HG03575 (cell line): ENCODE data around the gene RHCG.

Source experiments
- ATAC-seq: cut with Tn5 transposase; IDR thresholded peaks from one replicate; pipeline ENCODE4 v1.9.1; 2021; ENCODE audit not compliant: unreplicated experiment, insufficient number of reproducible peaks, low FRiP score; ENCODE audit errors: extremely low read depth

Gene RHCG

DNA sequence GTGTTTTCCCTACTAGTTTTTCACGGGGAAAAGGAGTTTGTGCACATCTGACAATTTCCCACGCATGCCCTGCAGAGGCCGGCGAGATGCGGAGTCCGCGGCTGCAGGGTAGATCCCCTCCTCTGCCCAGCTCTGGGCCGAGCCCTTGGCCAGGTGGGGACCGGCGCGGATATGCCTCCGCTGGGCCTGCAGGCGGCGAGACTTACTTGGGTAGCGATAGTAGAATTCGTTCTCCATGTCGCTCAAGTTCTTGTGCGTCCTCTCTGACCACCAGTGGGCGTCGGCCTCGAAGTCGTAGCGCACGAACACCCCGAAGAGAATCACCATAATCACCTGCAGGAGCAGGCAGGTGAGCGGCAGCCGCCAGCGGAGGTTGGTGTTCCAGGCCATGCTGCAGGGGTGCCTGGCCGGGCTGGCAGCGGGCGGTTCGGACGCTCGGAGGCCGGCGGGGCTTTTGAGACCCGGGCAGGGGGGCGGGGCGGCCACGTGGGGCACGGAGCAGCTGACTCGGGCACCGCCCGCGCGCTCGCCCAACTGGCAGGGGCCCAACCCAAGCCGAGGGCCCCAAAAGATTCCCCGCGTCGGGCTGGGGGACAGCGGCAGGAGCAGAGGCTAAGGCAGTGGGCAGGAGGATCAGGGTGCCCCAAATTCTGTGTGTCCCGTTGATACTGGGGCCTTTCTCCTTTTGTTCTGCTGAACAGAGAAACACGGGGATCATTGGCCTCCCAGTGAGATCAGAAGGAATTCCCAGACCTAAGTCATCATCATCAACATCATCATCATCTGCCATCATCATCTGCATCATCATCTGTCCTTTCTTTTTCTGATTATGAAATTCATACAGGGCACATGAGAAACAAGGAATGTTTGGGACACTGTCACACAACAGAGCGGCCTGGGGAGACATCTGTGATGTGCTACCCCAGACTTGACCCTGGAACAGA, at the start of gene RHCG:
RHCG (minus strand) TSS at position 429 of the 944 bp plus-strand sequence; CDS start at position 390, 39 bp downstream.
- ATAC-seq = no peak

DNA sequence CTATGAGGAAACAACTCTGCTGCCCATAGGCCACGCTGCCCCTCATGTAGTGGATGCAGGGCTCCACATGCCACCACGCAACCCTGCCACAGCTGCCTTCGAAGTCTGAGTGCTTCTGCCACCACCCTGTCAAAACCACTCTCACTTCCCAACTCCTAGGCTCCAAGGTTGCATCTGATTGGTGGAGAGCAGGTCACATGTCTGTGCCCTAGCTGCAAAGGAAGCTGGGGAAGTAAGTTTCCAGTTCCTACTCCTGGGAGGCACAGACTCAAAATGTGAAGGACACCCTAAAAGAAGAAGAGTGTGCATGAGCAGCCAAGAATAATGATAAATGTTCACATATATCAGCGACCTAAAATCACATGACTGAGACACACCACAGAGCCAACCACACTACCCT, 47.0 kb upstream of the RHCG start:
- ATAC-seq = no peak

DNA sequence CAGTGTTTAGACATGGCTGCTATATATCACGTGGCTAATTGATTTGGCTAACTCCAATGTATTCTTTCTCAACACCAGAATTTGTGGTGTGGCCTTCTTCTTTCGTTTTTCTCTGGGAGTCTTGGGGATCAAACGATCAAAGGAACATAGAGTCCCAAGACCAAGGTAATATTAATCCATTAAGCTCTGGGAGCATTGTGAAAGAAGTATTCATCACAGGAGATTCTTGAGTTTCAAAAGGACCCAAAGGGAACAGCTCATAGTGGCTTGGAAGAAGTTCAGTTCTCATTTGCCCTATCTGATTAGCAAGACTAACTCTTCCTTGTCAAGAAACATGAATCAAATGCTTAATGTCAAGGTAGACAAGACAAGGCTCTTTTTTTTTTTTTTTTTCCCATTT, 46.0 kb upstream of the RHCG start:
- ATAC-seq = no peak

DNA sequence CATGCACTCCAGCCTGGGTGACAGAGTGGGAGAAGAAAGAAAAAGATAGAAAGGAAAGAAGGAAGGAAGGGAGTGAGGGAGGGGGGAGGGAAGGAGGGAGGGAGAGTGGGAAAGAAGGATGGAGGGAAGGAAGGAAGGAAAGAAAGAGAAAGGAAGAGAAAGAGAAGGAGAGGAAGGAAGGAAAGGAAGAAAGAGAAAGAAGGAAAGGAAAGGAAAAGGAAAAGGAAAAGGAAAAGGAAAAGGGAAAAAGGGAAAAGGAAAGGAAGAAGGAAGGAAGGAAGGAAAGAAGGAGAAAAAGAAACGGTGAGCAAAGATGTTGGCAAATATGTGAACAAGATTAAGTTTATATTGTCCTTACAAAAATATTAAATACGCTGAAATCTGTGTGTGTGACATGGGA, 42.6 kb upstream of the RHCG start:
- ATAC-seq = no peak

DNA sequence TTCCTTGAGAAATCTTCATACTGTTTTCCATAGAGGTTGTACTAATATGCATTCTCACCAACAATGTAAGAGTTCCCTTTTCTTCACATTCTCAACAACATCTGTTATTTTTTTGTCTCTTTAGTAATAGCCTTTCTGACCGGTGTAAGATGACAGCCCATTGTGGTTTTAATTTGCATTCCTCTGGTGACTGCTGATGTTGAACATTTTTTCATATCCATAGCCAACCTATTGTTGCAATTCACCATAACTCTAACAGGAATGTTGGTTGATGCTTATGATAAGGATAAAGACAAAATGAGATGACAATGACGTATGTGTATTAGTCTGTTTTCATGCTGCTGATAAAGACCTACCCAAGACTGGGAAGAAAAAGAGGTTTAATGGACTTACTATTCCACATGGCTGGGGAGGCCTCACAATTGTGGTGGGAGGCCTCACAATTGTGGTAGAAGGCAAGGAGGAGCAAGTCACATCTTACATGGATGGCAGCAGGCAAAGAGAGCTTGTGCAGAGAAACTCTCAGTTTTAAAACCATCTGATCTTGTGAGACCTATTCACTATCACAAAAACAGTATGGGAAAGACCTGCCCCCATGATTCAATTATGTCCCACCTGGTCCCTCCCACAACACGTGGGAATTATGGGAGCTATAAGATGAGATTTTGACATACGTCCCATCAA, 37.6 kb upstream of the RHCG start:
- no peak for ATAC-seq

DNA sequence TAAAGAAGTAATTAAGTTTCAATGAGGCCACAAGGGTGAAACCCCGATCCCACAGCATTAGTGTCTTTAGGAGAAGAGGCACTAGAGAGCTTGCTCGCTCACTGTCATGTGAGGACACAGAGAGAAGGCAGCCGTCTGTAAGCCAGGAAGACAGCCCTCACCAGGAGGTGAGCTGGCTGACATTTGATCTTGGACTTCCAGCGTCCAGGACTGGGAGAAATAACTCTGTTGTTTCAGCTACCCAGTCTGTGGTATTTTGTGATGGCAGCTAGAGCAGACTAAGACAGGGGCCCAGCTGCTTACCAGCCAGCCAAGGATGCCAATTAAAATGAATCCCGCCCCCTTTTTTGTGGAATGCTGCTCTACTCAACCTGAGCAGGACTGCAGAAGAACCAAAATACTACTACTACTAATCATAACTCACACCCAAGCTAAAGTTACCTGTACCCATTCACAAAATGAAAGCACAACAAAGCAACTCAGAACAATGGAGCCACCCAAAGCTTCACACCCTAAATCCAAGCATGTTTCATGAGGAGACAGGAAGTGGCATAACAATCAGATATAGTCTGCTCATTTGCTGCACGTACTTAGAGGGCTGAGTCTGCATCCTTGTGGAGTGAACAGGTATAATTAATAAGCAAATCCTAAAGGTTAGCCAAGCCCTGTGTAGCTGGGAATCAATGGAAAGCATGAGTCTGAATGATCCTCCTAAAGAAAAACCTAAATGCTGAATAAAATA, 35.6 kb upstream of the RHCG start:
- no peak for ATAC-seq

DNA sequence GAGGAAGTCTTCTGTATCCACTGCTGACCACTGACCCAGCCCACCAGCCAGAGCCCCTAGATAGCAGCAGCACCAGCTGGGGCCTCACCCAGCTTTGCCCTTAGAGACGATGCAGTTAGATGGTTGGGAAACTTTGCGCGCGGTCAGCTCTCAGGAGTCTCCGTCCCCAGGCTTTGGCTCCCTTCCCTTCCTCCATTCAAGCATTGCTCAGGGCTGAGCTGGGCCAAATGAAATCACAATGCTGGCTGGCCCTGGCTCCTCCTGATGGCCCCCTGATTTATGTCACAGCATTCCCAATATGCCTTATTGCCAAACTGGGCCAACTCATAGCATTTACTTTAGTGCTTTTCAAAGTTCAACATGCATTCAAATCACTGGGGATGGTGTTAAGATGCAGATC, 34.6 kb upstream of the RHCG start:
- ATAC-seq = no peak

DNA sequence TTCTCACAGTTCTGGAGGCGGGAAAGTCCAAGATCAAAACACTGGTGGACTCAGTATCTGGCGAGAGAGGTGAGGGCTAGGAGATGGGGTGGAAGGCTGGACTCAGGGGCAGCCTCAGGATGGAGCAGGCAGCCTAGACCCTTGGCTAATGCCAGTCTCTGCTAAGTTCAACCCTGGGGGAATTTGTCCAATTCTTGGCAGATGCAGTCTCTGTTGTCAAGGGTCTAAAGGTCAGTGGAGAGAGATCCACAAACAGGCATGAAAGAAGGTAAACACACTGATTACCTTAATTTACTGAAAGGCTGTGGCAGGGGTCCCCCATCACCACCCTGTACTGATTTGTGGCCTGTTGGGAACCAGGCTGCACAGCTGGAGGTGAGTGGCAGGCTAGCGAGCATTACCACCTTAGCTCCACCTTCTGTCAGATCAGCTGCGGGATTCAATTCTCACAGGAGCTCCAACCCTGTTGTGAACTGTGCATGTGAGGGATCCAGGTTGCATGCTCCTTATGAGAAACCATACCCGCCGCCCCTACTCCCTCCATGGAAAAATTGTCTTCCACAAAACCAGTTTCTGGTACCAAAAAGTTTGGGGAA, 32.5 kb upstream of the RHCG start:
- ATAC-seq = no peak

DNA sequence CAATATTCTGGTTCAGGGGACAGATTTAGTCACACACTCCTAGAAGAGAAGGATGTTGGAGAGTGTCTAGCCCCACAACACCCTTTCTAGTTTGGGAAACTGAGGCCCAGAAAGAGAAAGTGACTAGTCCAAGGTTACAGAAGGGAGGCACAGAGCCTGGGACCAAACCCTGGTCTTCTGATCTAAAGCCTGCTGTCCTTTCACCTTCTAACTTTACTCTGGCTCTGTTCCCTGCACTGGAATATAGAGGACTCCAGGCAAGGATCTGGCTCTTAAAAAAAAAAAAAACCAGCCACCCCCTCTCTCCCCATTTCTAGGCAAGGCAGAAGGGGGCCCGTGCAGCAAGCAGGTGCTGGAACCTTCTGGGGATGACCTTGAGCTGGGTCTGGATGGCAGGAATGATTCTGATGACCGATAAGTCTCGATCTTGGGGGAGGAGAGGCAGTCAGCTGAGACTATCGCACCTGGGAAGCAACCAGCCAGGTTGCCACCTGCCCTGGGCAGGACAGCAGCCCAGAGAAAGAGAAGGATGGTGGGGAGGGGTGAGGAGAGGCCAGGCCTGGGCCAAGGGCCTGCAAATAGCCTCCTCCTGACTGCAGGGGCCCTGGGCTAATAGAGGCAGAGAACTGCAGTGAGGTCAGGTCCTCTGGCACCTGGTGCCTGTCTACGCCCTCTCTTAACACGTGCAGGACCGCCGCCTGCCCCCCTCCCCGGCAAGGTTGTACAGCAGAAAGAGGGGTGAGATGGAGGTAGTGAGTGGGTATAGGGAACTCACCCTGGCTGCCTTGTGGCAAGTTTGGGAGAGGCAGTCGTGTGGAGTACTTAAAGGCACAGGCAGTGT, 30.4 kb upstream of the RHCG start:
- no peak for ATAC-seq

DNA sequence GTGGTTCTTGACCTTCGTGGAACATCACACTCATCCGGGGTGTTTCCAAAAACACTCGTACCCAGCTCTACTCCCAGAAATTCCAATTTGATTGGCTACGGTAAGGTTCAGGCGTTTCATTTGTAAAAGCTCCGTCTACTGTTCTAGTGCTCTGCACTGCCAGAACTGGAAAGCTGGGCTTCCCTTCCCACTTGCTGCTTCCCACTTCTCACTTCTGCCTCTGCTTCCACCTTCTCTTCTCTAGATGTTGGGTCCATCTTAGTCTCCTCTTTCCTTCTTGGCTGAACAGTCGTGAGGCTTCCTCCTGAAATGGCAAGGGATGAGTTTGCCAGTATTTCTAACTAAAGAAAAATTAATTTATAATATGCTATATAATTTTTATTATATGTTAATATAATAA, 29.8 kb upstream of the RHCG start:
- ATAC-seq = no peak

DNA sequence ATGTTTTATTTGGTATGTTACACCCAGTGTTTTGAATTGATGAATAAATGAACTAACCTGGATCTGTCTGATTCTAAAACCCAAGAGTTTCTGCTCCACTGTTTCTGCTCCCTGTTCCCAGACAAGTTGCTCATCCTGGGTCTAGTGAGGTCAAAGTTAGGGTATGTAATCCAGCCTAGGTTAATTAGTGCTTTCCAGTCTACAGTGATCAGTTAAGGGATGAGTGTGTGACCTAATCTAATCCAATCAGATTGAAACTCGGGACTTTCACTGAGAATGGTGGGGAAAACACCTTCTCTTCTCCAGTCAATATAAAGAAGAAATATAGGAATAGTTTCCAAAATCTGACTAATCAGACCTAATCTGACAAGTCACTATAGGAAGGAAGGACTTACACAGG, 27.8 kb upstream of the RHCG start:
- ATAC-seq = no peak

DNA sequence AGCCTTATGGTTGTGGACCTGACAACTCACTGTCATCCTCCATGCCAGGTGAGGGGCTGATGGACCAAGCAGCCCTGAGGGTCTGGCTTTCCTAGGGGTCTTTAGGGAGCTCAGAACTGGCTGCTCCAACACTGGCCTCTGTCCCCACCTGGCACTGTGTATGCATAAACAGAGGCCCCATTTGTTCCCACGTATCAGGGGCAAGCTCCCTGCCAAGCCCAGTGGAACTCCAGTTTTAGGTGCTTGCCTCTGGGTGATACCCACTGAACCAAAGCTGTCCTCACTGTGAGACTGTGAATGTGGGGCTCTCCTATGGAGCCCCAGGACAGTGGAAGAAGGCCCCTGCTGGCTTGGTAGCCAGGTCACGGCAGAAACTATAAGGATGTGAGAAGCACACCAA, 26.7 kb upstream of the RHCG start:
- ATAC-seq = no peak

DNA sequence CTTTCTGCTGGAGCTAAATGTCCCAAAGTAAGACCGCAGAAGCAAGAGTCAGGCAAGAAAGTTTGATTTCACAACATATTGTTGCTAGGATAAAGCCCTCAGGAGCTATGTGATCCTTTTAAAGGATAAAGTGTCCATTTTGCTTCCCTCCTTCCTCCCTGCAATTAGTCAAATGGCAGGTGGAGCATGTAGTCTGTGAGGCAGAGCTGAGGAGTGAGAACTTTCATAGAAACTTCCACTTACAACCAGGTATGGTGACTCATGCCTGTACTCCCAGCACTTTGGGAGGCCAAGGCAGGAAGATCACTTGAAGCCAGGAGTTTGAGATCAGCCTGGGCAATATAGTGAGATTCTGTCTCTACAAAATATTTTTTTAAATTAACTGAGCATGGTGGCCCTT, 25.2 kb upstream of the RHCG start:
- ATAC-seq = no peak

DNA sequence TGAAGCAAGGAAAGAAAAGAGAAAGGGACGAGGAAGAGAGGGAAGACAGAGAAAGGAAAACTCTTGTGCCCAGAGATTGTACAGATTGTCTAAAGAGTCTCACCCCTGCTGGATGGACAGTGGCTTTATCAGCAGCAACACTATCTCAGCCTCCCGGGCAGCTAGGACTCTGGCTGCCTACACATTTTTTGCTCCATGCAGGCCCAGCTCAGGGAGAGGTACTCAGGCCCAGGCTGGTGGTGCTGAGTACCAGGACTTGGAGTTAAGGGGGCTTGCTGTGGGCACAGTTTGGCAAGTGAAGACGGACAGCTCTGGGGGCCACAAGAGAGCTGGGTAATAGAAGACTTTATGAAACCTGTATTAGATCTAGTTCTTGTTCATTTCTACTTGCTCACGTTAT, 19.1 kb upstream of the RHCG start:
- ATAC-seq = no peak

DNA sequence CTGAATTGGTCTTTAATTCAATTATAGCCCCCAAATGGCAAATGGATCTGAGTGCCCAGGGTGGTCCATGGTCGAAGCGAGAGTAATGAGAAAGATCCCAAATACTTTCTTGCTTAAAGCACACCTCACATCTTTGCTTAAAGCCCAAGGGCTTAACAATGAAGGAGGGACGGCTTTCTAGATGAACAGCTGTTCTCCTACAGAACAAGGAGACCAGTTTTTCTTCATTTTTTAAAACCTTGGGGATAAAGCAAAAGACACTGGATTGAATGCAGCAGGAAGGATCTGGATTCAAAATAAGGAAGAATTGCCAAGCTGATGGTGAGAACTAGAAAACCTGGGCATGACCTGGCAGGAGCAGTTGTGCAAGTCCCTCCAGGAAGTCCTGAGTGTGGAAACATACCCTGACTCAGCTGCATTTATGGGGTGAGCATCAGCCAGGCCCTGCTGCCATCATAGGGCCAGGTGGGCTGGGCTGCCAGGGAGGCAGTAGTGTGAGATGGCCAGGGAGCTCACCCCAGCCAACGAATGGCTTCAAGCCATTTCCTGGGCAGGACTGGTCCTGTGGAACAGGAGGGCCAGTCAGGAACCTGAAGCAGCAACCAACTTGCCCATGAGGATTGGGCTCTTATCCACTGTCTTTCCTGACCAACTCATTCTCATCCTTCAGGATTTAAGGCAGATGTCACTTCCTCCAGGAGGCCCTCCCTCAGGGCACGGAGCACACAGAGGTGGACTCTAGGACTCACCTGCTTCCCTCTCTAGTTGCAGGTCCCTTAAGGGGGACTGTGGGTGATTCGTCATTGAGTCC, 18.4 kb upstream of the RHCG start:
- ATAC-seq = no peak

DNA sequence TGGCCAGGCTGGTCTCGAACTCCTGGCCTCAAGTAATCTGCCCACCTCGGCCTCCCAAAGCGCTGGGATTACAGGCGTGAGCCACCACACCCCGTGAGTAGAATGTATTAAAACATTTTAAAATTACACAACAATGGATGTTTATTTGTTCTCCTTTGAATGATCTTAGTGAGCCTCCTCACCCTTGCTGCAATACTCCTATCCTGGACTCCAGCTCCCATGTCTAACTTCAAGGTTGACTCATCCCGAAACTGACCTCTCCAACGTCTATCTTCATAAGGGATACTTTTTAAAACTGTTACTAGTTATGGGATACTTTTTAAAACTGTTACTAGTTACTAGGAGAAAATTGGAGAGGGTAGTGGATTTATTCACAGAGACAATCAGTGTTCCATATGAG, 17.8 kb upstream of the RHCG start:
- no peak for ATAC-seq

DNA sequence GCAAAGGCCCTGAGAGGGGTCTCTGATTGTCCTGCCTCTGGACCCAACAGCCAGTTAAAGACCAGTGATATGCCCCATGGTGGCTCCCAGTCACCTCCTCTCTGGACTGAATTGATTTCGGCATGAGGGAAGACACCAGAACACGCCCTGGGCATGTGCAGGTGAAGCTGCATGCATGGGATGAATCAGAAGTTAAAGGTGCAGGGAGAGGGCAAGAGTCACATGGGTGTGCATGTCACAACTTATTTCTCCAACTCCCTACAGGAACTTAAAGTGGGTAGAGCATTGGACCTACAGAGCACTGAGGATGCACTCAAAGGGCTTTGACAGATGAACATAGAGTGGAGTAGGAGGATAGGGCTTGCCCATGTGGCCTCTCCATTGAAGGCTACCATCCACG, 16.9 kb upstream of the RHCG start:
- no peak for ATAC-seq

DNA sequence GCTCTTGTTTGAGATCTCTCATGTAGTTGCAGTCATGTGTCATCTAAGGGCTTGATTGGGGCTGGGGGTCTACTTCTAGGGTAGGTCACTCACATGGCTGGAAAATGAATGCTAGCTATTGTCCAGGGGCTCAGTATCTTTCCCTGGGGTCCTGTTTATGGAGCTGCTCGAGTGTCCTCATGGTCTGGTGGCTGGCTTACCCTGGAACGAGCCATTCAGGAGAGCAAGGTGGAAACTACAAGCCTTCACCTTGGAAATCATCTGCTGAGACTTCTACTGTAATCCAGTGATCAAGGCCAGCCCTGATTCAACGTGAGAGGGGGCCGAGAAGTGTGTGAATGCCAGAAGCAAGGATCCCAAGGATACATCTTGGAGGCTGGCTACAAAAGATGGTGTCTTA, 16.2 kb upstream of the RHCG start:
- no peak for ATAC-seq
